Stimulated activated CD8-positive, alpha-beta memory T cell treated with anti-CD3 and anti-CD28 coated beads, Interleukin-7, amount 100 ng/mL, for 4 hours (primary cell): ENCODE measurements around the gene SELENOM.
"Not testable (repeated sequence)": the region's sequence is repeated elsewhere in the genome, so short reads cannot be mapped to it uniquely, and the experiment has no call there.

Experiments used
- DNase-seq, 2 donors: peaks; one replicate each; pipeline ENCODE4 v3.0.0-alpha.2; 2020; ENCODE audit warnings: low read depth in 2 of 2

SELENOM gene

GRCh38 chr22:31106001-31106571 is 1.3 kb downstream of the SELENOM start:
- no peak for DNase-seq

DNA sequence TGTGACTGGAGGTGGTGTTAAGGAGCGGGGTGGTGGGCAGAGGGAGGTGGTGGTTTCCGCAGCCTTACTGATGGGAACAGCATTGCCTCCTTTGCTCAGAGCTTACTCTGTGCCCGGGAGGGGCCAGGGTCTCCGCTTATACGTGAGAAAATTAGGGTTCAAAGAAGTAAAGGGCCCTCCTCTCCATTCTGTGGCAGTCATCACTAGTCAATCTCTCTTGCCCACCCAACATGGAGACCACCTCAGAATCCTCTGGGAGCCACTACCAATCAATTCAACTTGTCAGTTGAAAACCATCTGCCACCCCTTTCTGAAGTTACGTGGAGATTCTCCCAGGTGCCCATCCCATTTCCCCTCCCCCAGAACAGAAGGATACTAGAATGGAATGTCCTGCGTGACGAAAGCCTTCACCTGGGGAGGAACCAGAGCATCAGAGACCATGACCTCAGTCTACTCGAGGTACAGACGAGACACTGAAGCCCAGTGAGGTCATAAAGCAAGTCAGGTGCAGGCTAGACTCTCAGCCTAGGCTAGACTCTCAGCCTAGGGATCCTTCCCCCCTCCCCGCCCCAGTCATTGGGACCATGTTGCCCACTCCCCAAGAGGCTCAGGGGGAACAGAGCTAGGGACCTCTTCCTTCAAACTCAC is 2.0 kb downstream of the SELENOM start:
- no peak for DNase-seq

DNA sequence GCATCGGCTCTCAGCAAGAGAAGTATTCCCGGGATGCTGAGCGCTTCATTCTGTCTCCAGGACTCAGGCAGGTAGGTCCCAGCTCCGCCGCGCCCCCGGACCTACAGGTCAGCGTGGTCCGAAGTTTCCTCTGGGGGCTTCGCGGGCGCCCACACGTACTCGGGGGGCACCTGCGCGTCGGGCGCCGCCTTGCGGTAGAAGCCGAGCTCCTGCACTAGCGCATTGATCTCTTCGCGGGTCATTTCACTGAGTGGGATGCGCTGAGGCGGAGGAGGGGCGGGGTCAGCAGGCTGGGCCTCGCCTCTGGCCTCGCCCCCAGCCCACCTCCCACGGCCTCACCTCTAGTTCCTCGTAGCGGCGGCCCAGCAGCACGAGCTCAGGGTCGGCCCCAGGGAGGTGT is 2.5 kb downstream of the SELENOM start:
- DNase-seq = peak in 1 of 2 donors; percentile 10

DNA sequence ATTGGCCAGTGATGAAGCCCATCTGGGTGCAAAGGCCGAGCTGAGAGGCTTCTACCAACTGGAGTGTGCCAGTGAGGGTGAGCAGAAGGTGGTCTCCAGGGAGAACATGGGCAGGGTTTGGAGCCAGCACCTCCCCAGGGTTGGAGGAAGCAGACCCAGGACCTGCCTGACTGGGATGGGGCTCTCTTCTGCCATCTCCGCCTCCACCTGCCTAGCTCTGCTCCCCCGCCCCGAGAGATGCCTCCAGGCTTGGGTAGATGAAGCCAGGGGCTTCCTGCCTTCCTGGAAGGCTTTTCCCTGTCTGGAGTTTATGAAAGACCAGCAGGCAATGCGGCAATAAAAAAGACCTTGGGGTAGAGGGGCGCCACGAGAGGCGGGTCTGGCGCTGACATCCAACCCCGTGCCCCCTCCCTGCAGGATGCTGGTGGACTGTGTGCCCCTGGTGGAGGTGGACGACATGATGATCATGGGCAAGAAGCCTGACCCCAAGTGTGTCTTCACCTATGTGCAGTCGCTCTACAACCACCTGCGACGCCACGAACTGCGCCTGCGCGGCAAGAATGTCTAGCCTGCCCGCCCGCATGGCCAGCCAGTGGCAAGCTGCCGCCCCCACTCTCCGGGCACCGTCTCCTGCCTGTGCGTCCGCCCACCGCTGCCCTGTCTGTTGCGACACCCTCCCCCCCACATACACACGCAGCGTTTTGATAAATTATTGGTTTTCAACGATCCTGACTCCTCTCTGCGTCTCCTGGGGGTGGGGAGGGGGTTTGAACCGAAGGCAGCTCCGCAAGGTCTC is 3.3 kb downstream of the SELENOM start:
- no peak for DNase-seq

DNA sequence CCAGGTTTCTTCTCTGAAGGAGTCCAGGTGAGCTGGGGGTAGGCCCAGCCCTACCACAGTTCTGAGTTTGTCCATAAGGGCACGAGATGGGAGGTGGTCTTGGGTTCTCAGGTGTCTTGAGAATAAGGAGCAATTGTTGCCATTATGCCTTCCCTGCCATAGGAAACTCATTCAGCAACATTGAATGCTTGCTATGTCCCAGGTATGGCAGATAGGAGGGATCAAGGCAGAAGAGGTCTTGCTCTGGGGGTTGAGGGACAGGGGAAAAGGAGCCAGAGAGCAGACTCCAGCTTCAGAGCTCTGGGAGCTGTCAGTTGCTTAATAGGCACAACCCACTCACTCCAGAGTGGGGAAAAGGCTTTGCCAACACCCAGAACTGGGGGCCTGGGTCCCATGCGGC is 4.3 kb downstream of the SELENOM start:
- no peak for DNase-seq

DNA sequence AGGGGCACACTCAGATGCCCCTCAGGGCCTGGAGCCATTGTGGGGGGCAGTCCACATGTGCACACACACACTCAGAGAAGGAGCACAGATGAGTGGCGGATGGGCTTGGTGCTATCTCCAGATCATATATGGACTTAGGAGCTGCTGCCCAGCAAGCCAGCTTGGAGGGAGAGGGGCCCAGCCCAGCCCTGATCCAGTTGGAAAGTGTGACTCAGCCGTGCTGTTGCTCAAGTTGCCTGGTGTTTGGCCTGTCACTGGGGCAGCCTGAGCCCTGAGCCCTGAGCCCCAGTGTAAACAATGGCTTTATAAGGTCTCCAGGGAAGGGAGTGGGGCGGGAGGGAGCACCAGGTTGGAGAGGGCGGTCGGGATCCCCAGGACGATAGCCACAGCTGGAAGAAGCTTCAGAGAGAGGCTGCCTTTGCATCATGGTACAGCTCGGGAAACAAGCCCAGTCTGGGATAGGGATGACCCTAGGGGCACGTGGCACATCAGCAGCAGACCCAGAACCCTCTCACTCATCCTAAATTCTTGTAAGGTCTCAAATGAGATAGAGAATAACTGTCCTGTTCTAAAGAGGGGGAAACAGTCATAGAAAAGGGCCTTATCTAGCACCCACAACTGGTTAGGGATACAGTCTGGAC is 4.8 kb downstream of the SELENOM start:
- DNase-seq = no peak

DNA sequence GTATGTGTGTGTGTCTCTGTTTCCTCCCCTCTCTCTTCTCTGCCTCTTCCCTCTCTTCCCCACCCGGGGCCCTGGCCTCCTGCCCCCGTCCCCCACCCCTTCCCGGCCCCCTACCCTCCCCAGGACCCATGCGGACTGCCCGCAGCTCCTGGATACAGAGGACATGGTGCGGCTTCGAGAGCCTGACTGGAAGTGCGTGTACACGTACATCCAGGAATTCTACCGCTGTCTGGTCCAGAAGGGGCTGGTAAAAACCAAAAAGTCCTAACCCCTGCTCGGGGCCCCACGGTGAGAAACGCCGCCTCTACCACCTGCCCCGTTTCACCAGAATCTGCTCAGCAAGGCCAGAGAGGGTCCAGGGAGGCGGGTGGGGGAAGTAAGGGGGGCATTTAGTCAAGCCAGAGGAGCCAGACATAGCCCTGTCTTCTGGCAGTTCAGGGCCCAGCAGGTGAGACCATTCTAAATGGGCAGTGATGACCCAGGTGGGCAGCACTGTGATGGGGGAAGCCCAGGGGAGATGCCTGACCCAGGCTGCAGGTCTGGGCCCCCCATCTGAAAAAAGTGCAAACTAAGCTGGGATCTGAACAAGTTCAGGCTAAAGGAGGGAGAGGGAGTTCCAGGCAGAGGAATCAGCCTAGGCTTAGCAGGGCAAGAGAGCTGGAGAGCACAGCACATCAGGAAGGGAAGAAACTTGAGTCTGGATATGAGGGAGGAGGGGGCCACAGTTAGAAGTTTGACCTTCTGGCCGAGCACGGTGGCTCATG is 6.4 kb downstream of the SELENOM start:
- no peak for DNase-seq

- DNase-seq = no peak
Observed at GRCh38 chr22:31099841-31100761, 7.3 kb downstream of the SELENOM start.

DNA sequence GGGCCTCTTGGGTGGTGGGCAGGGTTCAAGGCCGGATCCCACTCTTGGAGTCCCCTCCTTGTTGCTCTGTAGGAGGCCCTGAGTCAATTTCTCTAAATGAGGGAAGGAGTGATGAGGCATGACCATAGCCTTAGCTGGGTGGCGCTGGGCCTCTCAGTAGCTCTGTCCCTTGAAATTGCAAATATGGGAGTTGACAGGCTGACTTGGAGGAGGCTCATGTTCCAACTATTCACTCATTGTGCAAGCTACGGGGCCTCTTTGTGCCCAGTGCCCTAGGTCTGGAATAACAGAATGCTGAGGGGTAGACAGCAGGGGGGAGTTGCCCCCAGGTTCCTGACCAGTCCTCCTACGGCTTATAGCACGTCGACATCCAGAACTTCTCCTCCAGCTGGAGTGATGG is 8.0 kb downstream of the SELENOM start:
- no peak for DNase-seq

DNA sequence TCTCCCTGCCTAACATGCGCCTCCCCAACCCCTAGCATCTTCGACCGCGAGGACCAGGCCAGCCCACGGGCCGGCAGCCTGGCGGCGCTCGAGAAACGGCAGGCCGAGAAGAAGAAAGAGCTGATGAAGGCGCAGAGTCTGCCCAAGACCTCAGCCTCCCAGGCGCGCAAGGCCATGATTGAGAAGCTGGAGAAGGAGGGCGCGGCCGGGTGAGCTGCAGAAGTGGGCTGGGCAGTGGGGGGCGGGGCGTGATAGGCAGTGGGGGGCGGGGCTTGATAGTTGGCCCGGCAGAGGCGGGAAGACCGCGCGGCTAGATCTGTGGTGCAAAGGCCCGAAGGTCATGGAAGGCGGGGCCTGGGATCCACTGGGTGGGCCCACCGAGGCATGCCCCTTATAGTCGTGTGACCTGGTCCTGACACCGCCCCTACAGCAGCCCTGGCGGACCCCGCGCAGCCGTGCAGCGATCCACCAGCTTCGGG is 8.7 kb downstream of the SELENOM start:
- DNase-seq = no peak

- no peak for DNase-seq
Observed at GRCh38 chr22:31097941-31098631, 9.3 kb downstream of the SELENOM start.

DNA sequence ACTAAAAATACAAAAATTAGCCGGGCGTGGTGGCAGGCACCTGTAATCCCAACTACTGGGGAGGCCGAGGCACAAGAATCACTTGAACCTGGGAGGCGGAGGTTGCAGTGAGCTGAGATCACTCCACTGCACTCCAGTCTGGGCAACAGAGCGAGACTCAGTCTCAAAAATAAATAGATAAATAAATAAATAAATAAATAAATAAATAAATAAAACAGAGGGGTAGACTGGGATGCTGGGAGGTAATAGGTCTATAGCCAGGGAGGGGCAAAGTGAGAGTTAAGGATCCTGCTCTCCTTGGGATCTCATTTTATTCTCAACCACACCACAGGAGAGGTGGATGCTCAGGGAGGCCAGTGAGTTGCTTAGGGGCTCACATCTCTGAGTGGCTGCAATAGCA is 9.8 kb downstream of the SELENOM start:
- not testable (repeated sequence) for DNase-seq

DNA sequence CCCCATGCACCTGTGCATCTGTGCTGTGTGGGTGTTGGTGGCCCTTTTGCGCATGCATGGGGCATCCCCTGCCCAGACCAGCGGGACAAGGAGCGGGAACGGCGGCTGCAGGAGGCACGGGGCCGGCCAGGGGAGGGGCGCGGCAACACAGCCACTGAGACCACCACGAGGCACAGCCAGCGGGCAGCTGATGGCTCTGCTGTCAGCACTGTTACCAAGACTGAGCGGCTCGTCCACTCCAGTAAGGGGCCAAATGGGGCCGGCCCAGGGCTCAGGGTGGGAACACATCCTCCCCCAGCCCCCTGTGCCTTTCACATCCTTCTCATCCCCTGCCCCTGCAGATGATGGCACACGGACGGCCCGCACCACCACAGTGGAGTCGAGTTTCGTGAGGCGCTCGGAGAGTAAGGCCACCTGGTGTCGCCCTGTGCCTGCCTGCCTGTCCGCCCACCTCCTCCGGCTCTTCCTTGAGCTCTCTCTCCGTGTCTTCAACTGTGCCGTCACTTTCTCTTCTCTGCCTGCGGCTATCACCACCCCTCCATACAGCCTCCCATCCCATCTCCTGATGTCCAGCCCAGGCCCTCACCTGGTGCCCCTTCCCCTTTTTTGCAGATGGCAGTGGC is 10.6 kb downstream of the SELENOM start:
- no peak for DNase-seq

- DNase-seq = no peak
Observed at GRCh38 chr22:31095637-31096249, 11.6 kb downstream of the SELENOM start.

DNA sequence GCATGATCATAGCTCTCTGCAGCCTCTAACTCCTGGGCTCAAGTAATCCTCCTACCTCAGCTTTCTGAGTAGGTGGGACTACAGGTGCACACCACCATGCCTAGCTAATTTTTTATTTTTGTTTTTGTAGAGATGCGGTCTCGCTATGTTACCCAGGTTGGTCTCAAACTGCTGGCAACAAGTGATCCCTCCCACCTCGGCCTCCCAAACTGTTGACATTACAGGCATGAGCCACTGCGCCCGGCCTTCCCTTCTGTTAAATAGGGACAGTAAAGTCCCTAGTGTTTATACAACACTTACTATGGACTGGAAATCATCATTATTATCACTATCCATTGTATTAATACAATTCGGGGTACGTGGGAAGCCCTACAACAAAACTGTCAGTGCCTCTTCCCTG is 12.6 kb downstream of the SELENOM start:
- DNase-seq = no peak

DNA sequence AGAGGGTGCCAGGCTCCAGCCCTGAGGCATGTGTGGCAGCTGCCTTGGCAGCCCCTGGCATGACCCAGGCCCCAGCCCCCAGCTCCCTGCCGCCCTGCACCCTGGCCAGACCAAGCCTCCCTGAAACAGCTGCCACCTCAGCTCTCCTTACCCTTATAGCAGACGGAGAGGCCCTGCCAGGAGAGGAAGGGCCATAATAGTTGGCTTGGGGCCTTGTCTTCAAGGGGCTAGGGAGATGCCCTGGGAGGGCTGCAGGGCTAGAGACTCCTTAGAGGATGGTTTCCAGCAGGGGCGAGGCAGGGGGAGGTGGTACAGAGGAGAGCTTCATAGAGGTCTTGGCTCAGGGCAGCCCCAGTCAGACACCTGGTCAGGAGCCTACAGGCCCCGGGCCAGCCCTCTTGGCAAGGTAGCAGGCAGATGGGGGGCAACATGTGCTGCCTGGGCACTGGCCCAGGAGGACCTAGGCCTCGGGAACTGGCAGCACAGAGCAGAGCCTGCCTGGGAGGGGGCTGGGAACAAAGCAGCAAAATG is 13.3 kb downstream of the SELENOM start:
- no peak for DNase-seq

- no peak for DNase-seq
Observed at GRCh38 chr22:31093086-31093850, 14.1 kb downstream of the SELENOM start.

DNA sequence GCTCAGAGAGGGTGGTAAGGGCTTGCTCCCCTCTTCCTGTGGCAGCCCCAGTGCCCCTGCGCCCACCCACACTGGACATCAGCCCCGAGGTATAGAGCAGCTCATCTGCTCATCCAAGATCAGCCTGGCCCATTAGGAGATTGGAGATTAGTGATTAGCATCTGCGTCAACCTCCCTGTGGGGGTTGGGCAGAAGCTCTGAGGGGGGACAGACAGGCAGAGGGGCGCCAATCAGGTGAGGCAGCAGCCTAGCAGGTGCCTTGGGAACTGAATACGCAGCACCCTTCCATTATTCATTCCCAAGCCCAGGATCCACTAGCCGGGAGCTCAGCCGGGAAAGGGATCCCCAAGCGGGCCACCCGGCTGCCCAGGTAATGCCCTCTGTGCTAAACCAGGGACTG is 15.2 kb downstream of the SELENOM start:
- DNase-seq = no peak
